Breast epithelium (tissue), 4 donors: ENCODE measurements around the gene IGFN1. TPM values are rescaled to one million over a fixed set of nuclear protein-coding genes. Genes with fewer than 3 reads are reported as not detected.
"Not testable (repeated sequence)": the region's sequence is repeated elsewhere in the genome, so short reads cannot be mapped to it uniquely, and the experiment has no call there.

Source experiments
- DNase-seq, 2 donors: peaks; one replicate each; pipeline ENCODE4 v3.0.0-alpha.2; 2019; ENCODE audit warnings: low spot score in 2 of 2
- H3K27ac ChIP-seq, 2 donors: fragments of 200-600 bp; sonication (generic) in 1 of 2; one replicate each; pipeline ENCODE4 v1.5.1; 2016 to 2019; ENCODE audit warnings: mild to moderate bottlenecking in 1 of 2
- H3K27me3 ChIP-seq, 2 donors: fragments of 200-600 bp; sonication (generic) in 1 of 2; one replicate each; pipeline versions ENCODE4 v1.5.1 to v1.6.0; 2017 to 2019; ENCODE audit warnings: control low read depth in 1 of 2, mild to moderate bottlenecking in 1 of 2
- H3K36me3 ChIP-seq: fragments of 200-600 bp; one replicate; pipeline ENCODE4 v1.5.1; 2019
- H3K4me1 ChIP-seq, 2 donors: fragments of 200-600 bp; sonication (generic); one replicate each; pipeline ENCODE4 v1.5.1; 2016 to 2019; ENCODE audit warnings: control low read depth in 1 of 2
- H3K4me3 ChIP-seq, 3 donors: fragments of 200-600 bp; sonication (generic); 1 replicate in 2 of 3; 2 replicates in 1 of 3; pipeline ENCODE4 v1.5.1; 2016 to 2019; ENCODE audit warnings: mild to moderate bottlenecking in 3 of 3, moderate library complexity in 2 of 3
- H3K9me3 ChIP-seq, 2 donors: fragments of 200-600 bp; sonication (generic) in 1 of 2; one replicate each; pipeline ENCODE4 v1.5.1; 2016 to 2019; ENCODE audit warnings: control low read depth in 1 of 2
- POLR2A ChIP-seq: fragments of 450-650 bp; IDR thresholded peaks from one replicate; pipeline ENCODE4 v1.6.1; 2016; ENCODE audit warnings: antibody characterized with exemption, mild to moderate bottlenecking, moderate library complexity
- POLR2AphosphoS5 ChIP-seq, 3 donors: sonication (generic); formaldehyde crosslinking; IDR thresholded peaks; one replicate each; pipeline ENCODE4 v1.6.1; 2017; ENCODE audit warnings: antibody characterized with exemption in 3 of 3
- intact Hi-C: fragments of 100-400 bp; cut with DNase I; formaldehyde crosslinking; loops from one replicate; pipeline ENCODE4 v1.15.1; 2023; ENCODE audit warnings: low total_unique reads
- total RNA-seq, 3 donors: library from RNA; depleted of rRNA; stranded (reverse); fragments of >200 nt; gene quantifications; one replicate each; pipeline ENCODE4 v1.1.0, GENCODE V29; 2016
- TF ChIP-seq, protein P1 (sequence below), 3 donors: fragments of 450-650 bp; IDR thresholded peaks; one replicate each; pipeline ENCODE4 v1.5.1; 2016 to 2017; ENCODE audit warnings: antibody characterized with exemption in 3 of 3, mild to moderate bottlenecking in 3 of 3, moderate library complexity in 3 of 3

Gene IGFN1
- total RNA-seq, 3 donors from 2014 or later, result 0.33 to 1.3 (median 0.59) TPM

DNA sequence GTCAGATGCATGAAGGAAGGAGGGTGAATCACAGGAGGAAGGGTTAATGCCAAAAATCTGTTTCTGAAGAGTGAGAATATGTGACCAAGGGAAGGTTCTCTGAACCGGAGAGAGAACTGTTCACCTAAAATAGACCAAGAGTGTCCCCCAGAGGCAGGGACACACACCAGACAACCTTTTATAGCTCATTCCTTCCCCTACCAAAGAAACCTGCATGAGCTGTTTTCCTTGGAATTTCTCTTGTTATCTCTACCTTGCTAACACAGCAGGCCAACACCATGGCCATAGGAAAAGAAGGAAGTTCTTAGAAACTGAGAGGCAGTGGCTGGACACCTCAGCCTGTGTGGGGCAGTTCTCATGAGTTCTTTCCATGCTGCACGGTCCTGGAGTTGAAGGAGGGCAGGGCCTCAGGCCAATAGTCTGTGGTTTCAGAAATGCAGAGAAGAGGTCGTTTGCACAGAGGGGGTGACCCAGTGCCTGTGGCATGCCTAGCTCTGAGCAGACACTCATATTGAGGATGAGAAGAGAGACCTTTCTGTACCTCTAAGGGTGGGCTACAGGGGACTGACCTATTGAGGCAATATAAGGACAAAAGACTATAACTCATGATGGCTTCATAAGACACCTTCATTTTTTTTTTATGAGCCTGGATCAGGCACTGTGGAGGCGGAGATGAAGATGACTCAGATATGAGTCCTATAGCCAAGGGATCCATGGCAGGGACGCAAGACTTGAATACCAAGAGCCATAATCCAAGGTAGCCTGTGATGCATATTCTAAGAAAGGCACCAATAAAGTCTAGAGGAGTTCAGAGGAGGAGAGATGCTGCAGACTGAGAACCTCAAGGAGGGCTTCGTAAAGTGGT, 39.4 kb downstream of the IGFN1 start:
- intact Hi-C loops, result no loop called here
- H3K27ac ChIP-seq, result no peak overlapping the region
- H3K27me3 ChIP-seq, result no peaks in the 10 kb centered on the region
- no peaks in the 10 kb centered on the region for H3K9me3 ChIP-seq
- no peak overlapping the region for H3K4me3 ChIP-seq
- no peaks in the 10 kb centered on the region for H3K36me3 ChIP-seq
- TF ChIP-seq, protein P1, sequence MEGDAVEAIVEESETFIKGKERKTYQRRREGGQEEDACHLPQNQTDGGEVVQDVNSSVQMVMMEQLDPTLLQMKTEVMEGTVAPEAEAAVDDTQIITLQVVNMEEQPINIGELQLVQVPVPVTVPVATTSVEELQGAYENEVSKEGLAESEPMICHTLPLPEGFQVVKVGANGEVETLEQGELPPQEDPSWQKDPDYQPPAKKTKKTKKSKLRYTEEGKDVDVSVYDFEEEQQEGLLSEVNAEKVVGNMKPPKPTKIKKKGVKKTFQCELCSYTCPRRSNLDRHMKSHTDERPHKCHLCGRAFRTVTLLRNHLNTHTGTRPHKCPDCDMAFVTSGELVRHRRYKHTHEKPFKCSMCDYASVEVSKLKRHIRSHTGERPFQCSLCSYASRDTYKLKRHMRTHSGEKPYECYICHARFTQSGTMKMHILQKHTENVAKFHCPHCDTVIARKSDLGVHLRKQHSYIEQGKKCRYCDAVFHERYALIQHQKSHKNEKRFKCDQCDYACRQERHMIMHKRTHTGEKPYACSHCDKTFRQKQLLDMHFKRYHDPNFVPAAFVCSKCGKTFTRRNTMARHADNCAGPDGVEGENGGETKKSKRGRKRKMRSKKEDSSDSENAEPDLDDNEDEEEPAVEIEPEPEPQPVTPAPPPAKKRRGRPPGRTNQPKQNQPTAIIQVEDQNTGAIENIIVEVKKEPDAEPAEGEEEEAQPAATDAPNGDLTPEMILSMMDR (IDR thresholded peaks at IDR 0.05), result no peak
- no peak for TF ChIP-seq POLR2AphosphoS5 (IDR thresholded peaks at IDR 0.05)
- TF ChIP-seq POLR2A, result no peak
- no peak for DNase-seq
- H3K4me1 ChIP-seq, result no peaks in the 10 kb centered on the region

DNA sequence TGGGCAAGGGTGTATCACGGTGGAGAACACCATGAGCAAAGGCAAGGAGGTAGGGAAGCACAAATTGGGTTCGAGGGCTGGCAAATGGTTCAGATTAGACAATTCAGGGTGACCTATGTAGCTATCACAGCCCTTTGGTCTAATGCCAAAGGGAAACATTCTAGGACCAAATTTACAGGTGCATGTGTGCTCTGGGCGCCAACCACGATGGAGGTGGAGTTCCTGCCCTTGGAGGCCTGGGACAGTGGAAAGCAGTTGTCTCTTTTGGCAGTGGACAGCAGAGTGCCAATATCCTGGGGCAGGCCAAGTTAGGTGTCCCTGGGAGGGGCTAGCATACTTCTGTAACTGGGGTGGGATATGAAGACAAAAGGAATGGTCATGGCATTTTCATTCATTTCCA, 40.1 kb downstream of the IGFN1 start:
- no peak for TF ChIP-seq POLR2AphosphoS5 (IDR thresholded peaks at IDR 0.05)
- no peak for TF ChIP-seq POLR2A
- TF ChIP-seq, protein P1 (IDR thresholded peaks at IDR 0.05), result no peak
- no peaks in the 10 kb centered on the region for H3K36me3 ChIP-seq
- intact Hi-C loops, result no loop called here
- H3K4me1 ChIP-seq, result no peaks in the 10 kb centered on the region
- no peak overlapping the region for H3K27ac ChIP-seq
- H3K9me3 ChIP-seq, result no peaks in the 10 kb centered on the region
- DNase-seq, result no peak
- H3K4me3 ChIP-seq, result no peak overlapping the region
- H3K27me3 ChIP-seq, result no peaks in the 10 kb centered on the region

DNA sequence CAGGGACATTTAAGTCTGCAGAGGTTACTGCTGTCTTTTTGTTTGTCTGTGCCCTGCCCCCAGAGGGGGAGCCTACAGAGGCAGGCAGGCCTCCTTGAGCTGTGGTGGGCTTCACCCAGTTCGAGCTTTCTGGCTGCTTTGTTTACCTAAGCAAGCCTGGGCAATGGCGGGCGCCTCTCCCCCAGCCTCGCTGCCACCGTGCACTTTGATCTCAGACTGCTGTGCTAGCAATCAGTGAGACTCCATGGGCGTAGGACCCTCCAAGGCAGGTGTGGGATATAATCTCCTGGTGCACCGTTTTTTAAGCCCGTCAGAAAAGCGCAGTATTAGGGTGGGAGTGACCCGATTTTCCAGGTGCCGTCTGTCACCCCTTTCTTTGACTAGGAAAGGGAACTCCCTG, 49.0 kb downstream of the IGFN1 start:
- H3K27me3 ChIP-seq, H3K4me3 ChIP-seq, DNase-seq, H3K27ac ChIP-seq, H3K4me1 ChIP-seq, intact Hi-C loops, H3K9me3 ChIP-seq, H3K36me3 ChIP-seq: not testable (repeated sequence)

DNA sequence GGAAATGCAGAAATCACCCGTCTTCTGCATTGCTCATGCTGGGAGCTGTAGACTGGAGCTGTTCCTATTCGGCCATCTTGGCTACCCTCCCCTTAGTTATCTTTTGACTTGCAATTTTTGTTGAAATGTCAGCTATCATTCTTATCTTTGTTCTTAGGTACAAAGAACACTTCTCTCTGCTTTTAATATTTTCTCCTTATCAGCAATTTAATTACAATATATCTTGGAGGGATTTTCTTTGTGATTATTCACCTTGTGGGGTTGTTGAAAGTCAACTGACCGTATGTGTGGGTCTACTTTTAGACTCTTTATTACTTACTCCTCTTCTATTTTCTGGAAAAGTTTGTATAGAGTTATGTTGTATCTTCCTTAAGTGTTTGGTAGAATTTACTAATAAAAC, 49.5 kb downstream of the IGFN1 start:
- TF ChIP-seq POLR2A (no peak), POLR2AphosphoS5 (IDR thresholded peaks at IDR 0.05) (no peak)
- TF ChIP-seq, protein P1 (IDR thresholded peaks at IDR 0.05), result no peak
- no peak overlapping the region for H3K4me3 ChIP-seq
- no peaks in the 10 kb centered on the region for H3K9me3 ChIP-seq
- DNase-seq, result no peak
- peaks cover 0 to 7% of the 10 kb centered on the region in 2 donors for H3K27me3 ChIP-seq
- no peaks in the 10 kb centered on the region for H3K4me1 ChIP-seq
- no peak overlapping the region for H3K27ac ChIP-seq
- no peaks in the 10 kb centered on the region for H3K36me3 ChIP-seq
- intact Hi-C loops, result no loop called here

DNA sequence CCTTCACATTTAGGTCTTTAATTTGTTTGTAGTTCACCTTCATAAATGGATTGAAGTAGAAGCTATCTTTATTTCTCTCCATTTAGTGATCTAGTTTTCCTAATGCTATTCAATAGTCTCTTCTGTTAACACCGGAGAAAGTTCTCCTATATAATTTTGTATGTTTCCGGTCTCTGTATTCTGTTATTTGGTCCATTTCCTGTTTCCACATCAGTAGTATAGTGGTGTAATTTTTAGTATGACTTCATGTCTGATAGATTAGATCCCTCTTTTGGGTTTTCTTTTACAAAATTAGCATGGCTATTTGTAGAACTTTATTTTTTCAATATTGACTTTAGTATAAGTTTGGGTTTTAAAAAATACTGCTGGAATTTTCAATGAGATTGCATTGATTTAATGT, 51.1 kb downstream of the IGFN1 start:
- Histone ChIP-seq H3K4me1 (no peaks in the 10 kb centered on the region), H3K4me3 (no peak overlapping the region), H3K27me3 (peaks cover 0 to 7% of the 10 kb centered on the region in 2 donors), H3K36me3 (no peaks in the 10 kb centered on the region), H3K27ac (no peak overlapping the region), H3K9me3 (no peaks in the 10 kb centered on the region)
- TF ChIP-seq POLR2A, result no peak
- TF ChIP-seq POLR2AphosphoS5 (IDR thresholded peaks at IDR 0.05), result no peak
- TF ChIP-seq, protein P1 (IDR thresholded peaks at IDR 0.05), result no peak
- intact Hi-C loops, result no loop called here
- no peak for DNase-seq
